DMS153 treated with DMSO at 0.1 percent for 48 hours (cell line): ENCODE measurements around the gene PIEZO2.
"Not testable (repeated sequence)": the region's sequence is repeated elsewhere in the genome, so short reads cannot be mapped to it uniquely, and the experiment has no call there.

ENCODE experiments used
- DNase-seq: peaks from one replicate; lab custom pipeline; 2025; ENCODE audit not compliant: unreplicated experiment; lab: John Stamatoyannopoulos, UW

Gene PIEZO2

GRCh38 chr18:10930076-10930475 lies 219.3 kb downstream of the PIEZO2 start:
- DNase-seq = no peak

GRCh38 chr18:10928772-10929373 lies 220.5 kb downstream of the PIEZO2 start:
- DNase-seq = no peak

GRCh38 chr18:10928011-10928771 lies 221.2 kb downstream of the PIEZO2 start:
- DNase-seq = no peak

- DNase-seq = no peak
These were observed 221.9 kb downstream of the PIEZO2 start for GRCh38 chr18:10927286-10927992.

GRCh38 chr18:10926621-10927161 lies 222.7 kb downstream of the PIEZO2 start:
- no peak for DNase-seq

GRCh38 chr18:10924290-10924689 lies 225.1 kb downstream of the PIEZO2 start:
- no peak for DNase-seq

GRCh38 chr18:10923551-10924070 lies 225.8 kb downstream of the PIEZO2 start:
- no peak for DNase-seq

GRCh38 chr18:10923141-10923540 lies 226.2 kb downstream of the PIEZO2 start:
- no peak for DNase-seq

- DNase-seq = not testable (repeated sequence)
These were observed 226.7 kb downstream of the PIEZO2 start for GRCh38 chr18:10922712-10923111.

GRCh38 chr18:10920309-10920708 lies 229.1 kb downstream of the PIEZO2 start:
- DNase-seq = not testable (repeated sequence)

- DNase-seq = no peak
These were observed 229.5 kb downstream of the PIEZO2 start for GRCh38 chr18:10919851-10920250.

- DNase-seq = no peak
These were observed 232.5 kb downstream of the PIEZO2 start for GRCh38 chr18:10916865-10917264.

GRCh38 chr18:10916387-10916786 lies 233.0 kb downstream of the PIEZO2 start:
- no peak for DNase-seq

GRCh38 chr18:10915748-10916147 lies 233.6 kb downstream of the PIEZO2 start:
- not testable (repeated sequence) for DNase-seq

GRCh38 chr18:10914610-10915009 lies 234.8 kb downstream of the PIEZO2 start:
- not testable (repeated sequence) for DNase-seq

GRCh38 chr18:10913919-10914318 lies 235.4 kb downstream of the PIEZO2 start:
- no peak for DNase-seq

GRCh38 chr18:10912790-10913545 lies 236.4 kb downstream of the PIEZO2 start:
- no peak for DNase-seq

- no peak for DNase-seq
These were observed 239.6 kb downstream of the PIEZO2 start for GRCh38 chr18:10909724-10910123.

- no peak for DNase-seq
These were observed 240.6 kb downstream of the PIEZO2 start for GRCh38 chr18:10908760-10909159.

- no peak for DNase-seq
These were observed 241.6 kb downstream of the PIEZO2 start for GRCh38 chr18:10907749-10908148.

GRCh38 chr18:10901329-10901728 lies 248.0 kb downstream of the PIEZO2 start:
- DNase-seq = no peak
